ENCODE results near the gene GATAD1. TPM values are rescaled to one million over a fixed set of nuclear protein-coding genes. Genes with fewer than 3 reads are reported as not detected.

Gene GATAD1
- total and polyA plus RNA-seq, 2 of the 8 experiments (the other 6 are each of a cell fraction or from before 2014, with no cell fraction given): 17.1 to 34.7 TPM

GRCh38 chr7:92485267-92485892 lies 38.1 kb downstream of the GATAD1 start (continued):
- TF ChIP-seq SIN3A (conservative IDR thresholded peaks at IDR 0.05 in 1 of 2, IDR thresholded peaks at IDR 0.05 in 1 of 2; ENCODE audit: low read depth in 1 of 2, low read length in 2 of 2): no peak
- no peak for TF ChIP-seq BCL11A (IDR thresholded peaks at IDR 0.05; ENCODE audit: low read depth in 2 of 2, low read length in 2 of 2)
- no peak for TF ChIP-seq HDAC2 (IDR thresholded peaks at IDR 0.05; ENCODE audit: borderline replicate concordance in 1 of 2, low read depth in 2 of 2, low read length in 2 of 2)
- TF ChIP-seq ASH2L (IDR thresholded peaks at IDR 0.05; ENCODE audit: low read length): no peak
- TF ChIP-seq CTBP2 (IDR thresholded peaks at IDR 0.05; ENCODE audit: borderline replicate concordance, insufficient read depth, insufficient read length, low read length): no peak
- no peak for TF ChIP-seq HDAC6 (IDR thresholded peaks at IDR 0.05; ENCODE audit: low read depth, low read length)
